A673 (cell line): ENCODE measurements around the gene OR1I1. TPM values are rescaled to one million over a fixed set of nuclear protein-coding genes. Genes with fewer than 3 reads are reported as not detected.

ENCODE experiments used
- BruUV-seq: library from RNA; stranded (reverse); fragments of 400-500 nt; replicated peaks from 2 replicates; lab custom pipeline; 2021; lab: Mats Ljungman, UMichigan
- CTCF ChIA-PET: fragments of 300-600 bp; sonication (Branson Sonifier 250); formaldehyde crosslinking; loops from one replicate; lab custom pipeline; 2022; ENCODE audit warnings: antibody characterized with exemption; lab: Charles Lee
- POLR2A ChIA-PET: fragments of 300-600 bp; sonication (Branson Sonifier 250); formaldehyde crosslinking; loops from one replicate; lab custom pipeline; 2022; ENCODE audit warnings: antibody characterized with exemption; ENCODE audit not compliant: low non-redundant PET; lab: Charles Lee
- DNase-seq: peaks from one replicate; pipeline ENCODE4 v3.0.0-alpha.2; 2015; ENCODE audit warnings: low spot score
- H3K27ac ChIP-seq: fragments of 200-600 bp; sonication (generic); 2 replicates; pipeline ENCODE4 v1.5.1; 2016; ENCODE audit warnings: mixed run types, low read depth, mild to moderate bottlenecking, mixed read lengths, antibody characterized with exemption, low read length; ENCODE audit not compliant: poor library complexity, severe bottlenecking
- H3K27me3 ChIP-seq: fragments of 200-600 bp; sonication (generic); replicated peaks from 2 replicates; pipeline ENCODE4 v1.6.1; 2017; ENCODE audit warnings: mixed run types, low read depth, mild to moderate bottlenecking, mixed read lengths, antibody characterized with exemption, low read length; ENCODE audit not compliant: insufficient read depth, poor library complexity
- H3K36me3 ChIP-seq: fragments of 200-600 bp; sonication (generic); 2 replicates; pipeline ENCODE4 v1.6.1; 2016; ENCODE audit warnings: mixed run types, mild to moderate bottlenecking, mixed read lengths, antibody characterized with exemption, low read length; ENCODE audit not compliant: insufficient read depth, poor library complexity, severe bottlenecking
- H3K4me1 ChIP-seq: fragments of 200-600 bp; sonication (generic); 2 replicates; pipeline ENCODE4 v1.6.1; 2017; ENCODE audit warnings: mixed run types, mild to moderate bottlenecking, mixed read lengths, antibody characterized with exemption, low read length; ENCODE audit not compliant: insufficient read depth, poor library complexity, severe bottlenecking
- H3K4me3 ChIP-seq: fragments of 200-600 bp; sonication (generic); 2 replicates; pipeline ENCODE4 v1.5.1; 2016; ENCODE audit warnings: low read depth, mixed run types, mild to moderate bottlenecking, mixed read lengths, low read length; ENCODE audit not compliant: poor library complexity, severe bottlenecking
- H3K9me3 ChIP-seq: fragments of 200-600 bp; sonication (generic); 2 replicates; pipeline ENCODE4 v1.6.1; 2016; ENCODE audit warnings: mixed run types, low read depth, mild to moderate bottlenecking, mixed read lengths, antibody characterized with exemption, low read length; ENCODE audit not compliant: poor library complexity, severe bottlenecking
- CTCF ChIP-seq: fragments of 300-800, 200-600 bp; sonication (generic); conservative IDR thresholded peaks from 2 replicates; pipeline ENCODE4 v1.5.1; 2017; ENCODE audit warnings: low read depth, mild to moderate bottlenecking, antibody characterized with exemption, low read length, moderate library complexity, mixed read lengths
- EZH2 ChIP-seq: fragments of 200-600 bp; sonication (generic); IDR thresholded peaks from 2 replicates; pipeline ENCODE4 v1.6.1; 2017; ENCODE audit warnings: borderline replicate concordance, low read depth, mild to moderate bottlenecking, mixed read lengths, antibody characterized with exemption, low read length; ENCODE audit not compliant: poor library complexity, severe bottlenecking
- intact Hi-C: fragments of 100-400 bp; cut with micrococcal nuclease; formaldehyde crosslinking; loops from one replicate; pipeline ENCODE4 v1.10.0; 2022; ENCODE audit not compliant: unreplicated experiment
- total RNA-seq: library from RNA; stranded (reverse); gene quantifications from 2 replicates; pipeline ENCODE4 v1.2.3, GENCODE V29; 2021

Gene OR1I1
- total RNA-seq, 1 experiment from 2014 or later: not detected

- POLR2A ChIA-PET: no interaction called here
- CTCF ChIA-PET: no interaction called here
Measured at GRCh38 chr19:15137777-15138176, 55.8 kb downstream of the OR1I1 start.

GRCh38 chr19:15138427-15138826, 56.4 kb downstream of the OR1I1 start:
- no peaks in the 10 kb centered on the region for H3K27me3 ChIP-seq
- intact Hi-C loops: no loop called here
- H3K4me1 ChIP-seq: no peaks in the 10 kb centered on the region
- POLR2A ChIA-PET: no interaction called here
- TF ChIP-seq CTCF: no peak
- no peak for TF ChIP-seq EZH2
- no peaks in the 10 kb centered on the region for H3K36me3 ChIP-seq
- no peak for DNase-seq
- no peak overlapping the region for H3K27ac ChIP-seq
- peaks cover 5% of the 10 kb centered on the region for H3K9me3 ChIP-seq
- CTCF ChIA-PET: no interaction called here
- H3K4me3 ChIP-seq: no peak overlapping the region
- no TSS peak for BruUV-seq

More at GRCh38 chr19:15137777-15138176, 55.8 kb downstream of the OR1I1 start:
- H3K4me1 ChIP-seq: no peaks in the 10 kb centered on the region
- H3K9me3 ChIP-seq: peaks cover 5% of the 10 kb centered on the region
- no peak overlapping the region for H3K27ac ChIP-seq
- no peak overlapping the region for H3K4me3 ChIP-seq
- no peak for DNase-seq
- H3K27me3 ChIP-seq: no peaks in the 10 kb centered on the region
- intact Hi-C loops: no loop called here
- H3K36me3 ChIP-seq: no peaks in the 10 kb centered on the region
- no TSS peak for BruUV-seq
- TF ChIP-seq CTCF (no peak), EZH2 (no peak)

- H3K27ac ChIP-seq: no peak overlapping the region
- POLR2A ChIA-PET: no interaction called here
- no peaks in the 10 kb centered on the region for H3K4me1 ChIP-seq
- no peak for DNase-seq
- no peak for TF ChIP-seq CTCF
- no peak for TF ChIP-seq EZH2
- H3K4me3 ChIP-seq: no peak overlapping the region
- H3K36me3 ChIP-seq: no peaks in the 10 kb centered on the region
- intact Hi-C loops: no loop called here
- H3K9me3 ChIP-seq: peaks cover 5% of the 10 kb centered on the region
- CTCF ChIA-PET: no interaction called here
- no TSS peak for BruUV-seq
- H3K27me3 ChIP-seq: no peaks in the 10 kb centered on the region
Measured at GRCh38 chr19:15141143-15141542, 59.1 kb downstream of the OR1I1 start.
